HCT116 (cell line): Measurements from ENCODE around the gene LTB4R2. TPM values are rescaled to one million over a fixed set of nuclear protein-coding genes. Genes with fewer than 3 reads are reported as not detected.

ENCODE experiments used
- ATAC-seq: fragments of 200-7000 bp; cut with Tn5 transposase; 2 replicates; pipeline ENCODE4 v1.9.1; 2020; ENCODE audit warnings: mild to moderate bottlenecking, moderate library complexity
- BruUV-seq: library from RNA; stranded (reverse); fragments of 400-500 nt; replicated peaks from 2 replicates; lab custom pipeline; 2021; lab: Mats Ljungman, UMichigan
- CTCF ChIA-PET: fragments of 300-600 bp; sonication (Branson Sonifier 250); formaldehyde crosslinking; loops from one replicate; lab custom pipeline; 2021; ENCODE audit warnings: antibody characterized with exemption; lab: Charles Lee
- POLR2A ChIA-PET: fragments of 300-600, 350-600 bp; sonication (Branson Sonifier 250); formaldehyde crosslinking; loops from one replicate; lab custom pipeline; 2021; ENCODE audit warnings: antibody characterized with exemption; lab: Charles Lee
- RAD21 ChIA-PET, 2 experiments: fragments of 300-600 bp; sonication (Branson Sonifier 250); formaldehyde crosslinking; loops; one replicate each; lab custom pipeline; 2023; ENCODE audit warnings: low total read pairs in 2 of 2; ENCODE audit not compliant: uncharacterized antibody in 2 of 2, unreplicated experiment in 2 of 2, low non-redundant PET in 1 of 2; lab: Charles Lee
- DNase-seq: peaks from one replicate; pipeline ENCODE4 v3.0.0-alpha.2; 2010; ENCODE audit warnings: low read depth, low spot score
- H2AFZ ChIP-seq: fragments of 200-600 bp; shearing (Covaris generic), sonication (generic); 2 replicates; pipeline ENCODE4 v1.6.1; 2017; ENCODE audit warnings: low read depth, mixed run types, mixed read lengths, antibody characterized with exemption, low read length; ENCODE audit not compliant: poor library complexity, severe bottlenecking
- H3K27ac ChIP-seq: 2 replicates; pipeline ENCODE4 v1.5.1; 2012; ENCODE audit warnings: low read depth, low read length
- H3K27me3 ChIP-seq: fragments of 200-600 bp; sonication (generic); 2 replicates; pipeline ENCODE4 v1.6.1; 2016; ENCODE audit warnings: mixed run types, low read length, mixed read lengths; ENCODE audit not compliant: insufficient read depth
- H3K36me3 ChIP-seq, 2 experiments: fragments of 200-500 bp in 1 of 2; fragments of 200-600 bp in 1 of 2; sonication (Bioruptor generic) in 1 of 2; sonication (generic) in 1 of 2; 2 replicates each; pipeline versions ENCODE4 v1.5.1 to v1.6.1; 2014 to 2016; ENCODE audit warnings: low read length in 2 of 2, inconsistent platforms in 1 of 2, mixed read lengths in 1 of 2, mixed run types in 1 of 2; ENCODE audit not compliant: insufficient read depth in 2 of 2, control insufficient read depth in 1 of 2
- H3K4me1 ChIP-seq, 2 experiments: fragments of 200-600 bp in 1 of 2; sonication (generic) in 1 of 2; 2 replicates each; pipeline versions ENCODE4 v1.5.1 to v1.6.1; 2012 to 2017; ENCODE audit warnings: low read length in 2 of 2, inconsistent platforms in 1 of 2, mild to moderate bottlenecking in 1 of 2, mixed read lengths in 1 of 2, mixed run types in 1 of 2, moderate library complexity in 1 of 2; ENCODE audit not compliant: insufficient read depth in 2 of 2, control insufficient read depth in 1 of 2
- H3K4me2 ChIP-seq: fragments of 200-600 bp; sonication (generic); 2 replicates; pipeline ENCODE4 v1.6.1; 2017; ENCODE audit warnings: mixed run types, low read length, mixed read lengths
- H3K4me3 ChIP-seq, 2 experiments: fragments of 200-600 bp in 1 of 2; sonication (generic) in 1 of 2; replicated peaks in 1 of 2; 2 replicates each; pipeline ENCODE4 v1.5.1; 2011 to 2016; ENCODE audit warnings: low read length in 2 of 2, control low read depth in 1 of 2, low read depth in 1 of 2, mild to moderate bottlenecking in 1 of 2, mixed read lengths in 1 of 2, mixed run types in 1 of 2
- H3K79me2 ChIP-seq: fragments of 200-600 bp; sonication (generic); 2 replicates; pipeline ENCODE4 v1.6.1; 2017; ENCODE audit warnings: mild to moderate bottlenecking, mixed run types, low read length, moderate library complexity, mixed read lengths; ENCODE audit not compliant: insufficient read depth
- H3K9ac ChIP-seq: fragments of 200-600 bp; sonication (generic); 2 replicates; pipeline ENCODE4 v1.6.1; 2016; ENCODE audit warnings: low read length, mixed read lengths
- H3K9me2 ChIP-seq: fragments of 200-600 bp; sonication (generic), shearing (Covaris generic); 2 replicates; pipeline ENCODE4 v1.6.1; 2017; ENCODE audit warnings: mixed run types, mild to moderate bottlenecking, moderate library complexity; ENCODE audit not compliant: insufficient read depth
- H3K9me3 ChIP-seq, 2 experiments: fragments of 200-500 bp in 1 of 2; fragments of 200-600 bp in 1 of 2; sonication (Bioruptor generic) in 1 of 2; sonication (generic) in 1 of 2; 2 replicates each; pipeline ENCODE4 v1.6.1; 2014 to 2017; ENCODE audit warnings: low read length in 2 of 2, mixed read lengths in 2 of 2, inconsistent platforms in 1 of 2, low read depth in 1 of 2, mild to moderate bottlenecking in 1 of 2, mixed run types in 1 of 2, moderate library complexity in 1 of 2; ENCODE audit not compliant: control insufficient read depth in 1 of 2, insufficient read depth in 1 of 2
- H4K20me1 ChIP-seq: fragments of 200-600 bp; sonication (generic), shearing (Covaris generic); 2 replicates; pipeline ENCODE4 v1.6.1; 2017; ENCODE audit warnings: mixed run types, mild to moderate bottlenecking, moderate library complexity; ENCODE audit not compliant: insufficient read depth
- ELF1 ChIP-seq: IDR thresholded peaks from 2 replicates; pipeline ENCODE4 v1.6.1; 2012; ENCODE audit warnings: low read depth, borderline replicate concordance
- EZH2 ChIP-seq: fragments of 200-600 bp; sonication (generic); IDR thresholded peaks from 2 replicates; pipeline ENCODE4 v1.6.1; 2017; ENCODE audit warnings: antibody characterized with exemption, mixed run types
- FOSL1 ChIP-seq: IDR thresholded peaks from 2 replicates; pipeline ENCODE4 v1.6.1; 2012; ENCODE audit warnings: low read depth
- JUND ChIP-seq: IDR thresholded peaks from 2 replicates; pipeline ENCODE4 v1.6.1; 2012
- ZNF274 ChIP-seq: fragments of 200-500 bp; sonication (Bioruptor generic); IDR thresholded peaks from 2 replicates; pipeline ENCODE4 v1.6.1; 2014; ENCODE audit warnings: mild to moderate bottlenecking, low read depth, low read length, inconsistent platforms
- intact Hi-C: fragments of 100-400 bp; cut with micrococcal nuclease; formaldehyde crosslinking; loops from 2 replicates; pipeline ENCODE4 v1.10.0; 2022
- total RNA-seq: library from RNA; stranded (reverse); gene quantifications from one replicate; pipeline ENCODE4 v1.2.1, GENCODE V29; 2021; ENCODE audit not compliant: unreplicated experiment
- TF ChIP-seq, protein P1 (sequence below), 3 experiments: fragments of 200-600 bp in 1 of 3; sonication (generic) in 1 of 3; IDR thresholded peaks in 2 of 3; conservative IDR thresholded peaks in 1 of 3; 2 replicates each; pipeline ENCODE4 v1.5.1; 2012 to 2017; ENCODE audit warnings: low read depth in 2 of 3, low read length in 2 of 3, antibody characterized with exemption in 1 of 3, borderline replicate concordance in 1 of 3, control low read depth in 1 of 3, mild to moderate bottlenecking in 1 of 3, mixed read lengths in 1 of 3, mixed run types in 1 of 3, moderate library complexity in 1 of 3; ENCODE audit not compliant: insufficient read depth in 1 of 3
- TF ChIP-seq, protein P2 (sequence below): IDR thresholded peaks from 2 replicates; pipeline ENCODE4 v1.6.1; 2012

LTB4R2 gene
- total RNA-seq, 1 experiment from 2014 or later, result 15.4 TPM

DNA sequence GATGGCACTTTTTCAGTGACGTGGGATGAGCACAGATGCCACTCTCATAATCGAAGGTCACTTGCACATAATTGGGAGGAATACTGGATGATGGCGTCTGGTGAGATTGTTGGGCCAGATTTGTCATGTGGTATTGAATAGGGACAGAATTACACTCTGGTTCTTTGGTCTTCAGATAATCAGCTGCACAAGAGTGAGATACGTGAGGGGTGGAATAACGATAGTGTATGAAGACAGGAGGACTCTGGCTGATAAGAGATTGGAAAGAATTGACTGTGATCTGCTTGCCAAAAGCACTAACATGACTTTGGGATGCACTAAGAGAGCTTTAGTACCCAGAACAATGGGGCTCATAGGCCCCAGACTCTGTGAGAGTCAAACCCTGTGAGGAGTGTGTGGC is 31.5 kb upstream of the LTB4R2 start:
- Histone ChIP-seq H3K79me2 (no peaks in the 10 kb centered on the region), H3K36me3 (no peaks in the 10 kb centered on the region), H3K4me3 (no peak overlapping the region), H3K4me2 (no peak overlapping the region), H3K9me2 (no peaks in the 10 kb centered on the region), H3K27ac (no peak overlapping the region), H3K4me1 (peaks cover 4% of the 10 kb centered on the region in 2 experiments; a peak in 1 of 4 replicates), H4K20me1 (no peaks in the 10 kb centered on the region), H3K9me3 (no peaks in the 10 kb centered on the region), H2AFZ (no peak overlapping the region), H3K27me3 (no peaks in the 10 kb centered on the region), H3K9ac (no peak overlapping the region)
- no TSS peak for BruUV-seq
- ChIA-PET RAD21 (no interaction called here), CTCF (interaction anchor here (1.3 kb wide), 1 partner anchor 31 kb away, joined by 3 read pairs; no protein-coding TSS in a partner anchor), POLR2A (no interaction called here)
- DNase-seq (no peak), ATAC-seq (no peak)
- no peak for TF ChIP-seq ELF1
- TF ChIP-seq, protein P1, sequence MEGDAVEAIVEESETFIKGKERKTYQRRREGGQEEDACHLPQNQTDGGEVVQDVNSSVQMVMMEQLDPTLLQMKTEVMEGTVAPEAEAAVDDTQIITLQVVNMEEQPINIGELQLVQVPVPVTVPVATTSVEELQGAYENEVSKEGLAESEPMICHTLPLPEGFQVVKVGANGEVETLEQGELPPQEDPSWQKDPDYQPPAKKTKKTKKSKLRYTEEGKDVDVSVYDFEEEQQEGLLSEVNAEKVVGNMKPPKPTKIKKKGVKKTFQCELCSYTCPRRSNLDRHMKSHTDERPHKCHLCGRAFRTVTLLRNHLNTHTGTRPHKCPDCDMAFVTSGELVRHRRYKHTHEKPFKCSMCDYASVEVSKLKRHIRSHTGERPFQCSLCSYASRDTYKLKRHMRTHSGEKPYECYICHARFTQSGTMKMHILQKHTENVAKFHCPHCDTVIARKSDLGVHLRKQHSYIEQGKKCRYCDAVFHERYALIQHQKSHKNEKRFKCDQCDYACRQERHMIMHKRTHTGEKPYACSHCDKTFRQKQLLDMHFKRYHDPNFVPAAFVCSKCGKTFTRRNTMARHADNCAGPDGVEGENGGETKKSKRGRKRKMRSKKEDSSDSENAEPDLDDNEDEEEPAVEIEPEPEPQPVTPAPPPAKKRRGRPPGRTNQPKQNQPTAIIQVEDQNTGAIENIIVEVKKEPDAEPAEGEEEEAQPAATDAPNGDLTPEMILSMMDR (IDR thresholded peaks at IDR 0.05 in 2 of 3, conservative IDR thresholded peaks at IDR 0.05 in 1 of 3; ENCODE audit: borderline replicate concordance in 1 of 3, insufficient read depth in 1 of 3, low read depth in 2 of 3, low read length in 2 of 3), result no peak
- TF ChIP-seq JUND, result no peak
- no peak for TF ChIP-seq EZH2
- no peak for TF ChIP-seq ZNF274
- TF ChIP-seq FOSL1, result no peak
- TF ChIP-seq, protein P2, sequence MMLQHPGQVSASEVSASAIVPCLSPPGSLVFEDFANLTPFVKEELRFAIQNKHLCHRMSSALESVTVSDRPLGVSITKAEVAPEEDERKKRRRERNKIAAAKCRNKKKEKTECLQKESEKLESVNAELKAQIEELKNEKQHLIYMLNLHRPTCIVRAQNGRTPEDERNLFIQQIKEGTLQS, result no peak
- intact Hi-C loops, result no loop called here
